VCaP (cell line): ENCODE data around the gene SNCG.
A peak's percentile ranks its signal among the peaks of the same experiment; 100 is the strongest.

Experiments
- H3K27ac ChIP-seq: fragments of 450-650 bp; 2 replicates; pipeline ENCODE4 v1.5.1; 2017
- TF ChIP-seq, protein P1 (sequence below): fragments of 450-650 bp; conservative IDR thresholded peaks from 2 replicates; pipeline ENCODE4 v1.5.1; 2017; ENCODE audit warnings: mild to moderate bottlenecking, moderate library complexity

Gene SNCG

DNA sequence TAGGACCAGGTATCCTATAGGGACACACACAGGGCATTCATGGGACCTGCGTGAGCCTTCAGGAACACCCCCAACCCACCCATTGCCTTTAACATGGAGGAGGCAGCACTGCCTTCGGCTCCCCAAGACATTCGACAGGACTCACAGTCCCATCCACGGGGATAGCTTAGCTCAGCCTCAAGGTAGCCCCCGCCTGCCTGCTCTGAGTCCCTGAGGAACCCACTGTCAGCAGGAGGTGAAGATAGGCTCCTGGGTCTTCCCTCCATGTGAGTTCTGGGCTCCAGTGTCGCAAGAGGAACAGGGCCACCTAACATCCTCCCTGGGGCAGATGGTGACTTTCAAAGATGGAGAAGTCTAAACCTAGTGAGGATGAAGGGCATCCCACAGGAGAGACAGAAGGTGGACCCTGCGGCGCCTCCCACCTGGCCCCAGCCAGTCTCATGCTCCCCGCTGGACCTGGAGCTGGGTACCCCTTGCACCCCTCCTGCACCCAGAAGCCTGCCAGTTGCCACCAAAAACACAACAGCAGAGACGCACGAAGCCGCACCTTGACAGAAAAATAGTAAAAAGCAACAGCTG, 5.0 kb downstream of the SNCG start:
- H3K27ac ChIP-seq: no peak overlapping the region
- TF ChIP-seq, protein P1, sequence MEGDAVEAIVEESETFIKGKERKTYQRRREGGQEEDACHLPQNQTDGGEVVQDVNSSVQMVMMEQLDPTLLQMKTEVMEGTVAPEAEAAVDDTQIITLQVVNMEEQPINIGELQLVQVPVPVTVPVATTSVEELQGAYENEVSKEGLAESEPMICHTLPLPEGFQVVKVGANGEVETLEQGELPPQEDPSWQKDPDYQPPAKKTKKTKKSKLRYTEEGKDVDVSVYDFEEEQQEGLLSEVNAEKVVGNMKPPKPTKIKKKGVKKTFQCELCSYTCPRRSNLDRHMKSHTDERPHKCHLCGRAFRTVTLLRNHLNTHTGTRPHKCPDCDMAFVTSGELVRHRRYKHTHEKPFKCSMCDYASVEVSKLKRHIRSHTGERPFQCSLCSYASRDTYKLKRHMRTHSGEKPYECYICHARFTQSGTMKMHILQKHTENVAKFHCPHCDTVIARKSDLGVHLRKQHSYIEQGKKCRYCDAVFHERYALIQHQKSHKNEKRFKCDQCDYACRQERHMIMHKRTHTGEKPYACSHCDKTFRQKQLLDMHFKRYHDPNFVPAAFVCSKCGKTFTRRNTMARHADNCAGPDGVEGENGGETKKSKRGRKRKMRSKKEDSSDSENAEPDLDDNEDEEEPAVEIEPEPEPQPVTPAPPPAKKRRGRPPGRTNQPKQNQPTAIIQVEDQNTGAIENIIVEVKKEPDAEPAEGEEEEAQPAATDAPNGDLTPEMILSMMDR: no peak

DNA sequence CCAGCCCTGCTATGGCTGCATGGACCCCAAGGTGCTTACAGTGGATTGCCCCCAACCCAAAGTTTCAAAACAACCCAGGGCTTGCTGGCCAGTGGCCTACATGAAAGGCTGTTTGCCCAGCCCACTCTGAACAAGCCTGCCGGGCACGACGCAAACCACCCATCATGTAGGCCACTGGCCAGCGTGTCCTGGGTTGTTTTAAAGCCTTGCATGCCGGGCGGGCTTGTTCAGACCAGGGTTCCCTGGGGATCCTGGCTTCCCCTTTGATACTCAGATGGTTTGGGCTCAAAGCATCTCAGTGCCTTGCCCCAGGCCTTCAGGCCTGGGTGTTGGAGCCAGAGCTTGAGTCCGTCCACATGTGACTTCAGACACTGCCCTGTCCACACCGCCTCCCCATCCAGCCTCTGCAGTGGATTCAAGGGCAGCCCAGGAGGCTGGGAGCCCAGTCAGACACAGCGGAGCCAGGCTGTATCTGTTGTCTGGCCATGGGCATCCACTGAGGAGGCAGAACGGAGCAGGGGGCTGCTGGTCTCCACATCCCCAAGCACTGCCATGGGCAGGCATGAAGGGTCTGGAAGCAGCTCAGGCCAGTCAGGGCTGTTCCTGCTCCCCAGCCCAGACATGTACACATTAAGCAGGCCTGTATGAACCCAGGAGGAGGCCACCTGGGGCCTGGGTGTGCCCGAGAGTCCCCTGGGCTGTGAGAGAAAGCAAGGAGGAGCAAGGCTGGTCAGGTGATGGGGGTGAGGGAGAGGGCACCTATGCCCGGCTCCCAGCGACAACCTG, 5.9 kb downstream of the SNCG start:
- TF ChIP-seq, protein P1: no peak
- H3K27ac ChIP-seq: no peak overlapping the region

DNA sequence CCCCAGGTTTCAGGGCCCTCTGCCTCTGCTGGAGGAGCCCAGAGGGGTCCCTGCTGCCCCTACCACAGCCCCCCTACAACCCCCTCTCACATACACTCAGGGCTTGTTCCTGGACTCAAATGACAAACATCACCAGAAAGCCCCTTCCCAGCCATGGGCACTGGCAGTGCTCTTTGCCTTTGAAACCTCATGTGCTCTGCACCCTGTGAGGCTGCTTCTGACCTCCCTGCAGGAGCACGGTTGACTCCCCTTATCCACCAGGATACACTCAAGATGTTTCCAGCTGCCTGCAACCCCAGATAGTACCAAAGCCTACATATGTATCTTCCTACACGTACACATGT, 6.4 kb downstream of the SNCG start:
- TF ChIP-seq, protein P1: no peak

DNA sequence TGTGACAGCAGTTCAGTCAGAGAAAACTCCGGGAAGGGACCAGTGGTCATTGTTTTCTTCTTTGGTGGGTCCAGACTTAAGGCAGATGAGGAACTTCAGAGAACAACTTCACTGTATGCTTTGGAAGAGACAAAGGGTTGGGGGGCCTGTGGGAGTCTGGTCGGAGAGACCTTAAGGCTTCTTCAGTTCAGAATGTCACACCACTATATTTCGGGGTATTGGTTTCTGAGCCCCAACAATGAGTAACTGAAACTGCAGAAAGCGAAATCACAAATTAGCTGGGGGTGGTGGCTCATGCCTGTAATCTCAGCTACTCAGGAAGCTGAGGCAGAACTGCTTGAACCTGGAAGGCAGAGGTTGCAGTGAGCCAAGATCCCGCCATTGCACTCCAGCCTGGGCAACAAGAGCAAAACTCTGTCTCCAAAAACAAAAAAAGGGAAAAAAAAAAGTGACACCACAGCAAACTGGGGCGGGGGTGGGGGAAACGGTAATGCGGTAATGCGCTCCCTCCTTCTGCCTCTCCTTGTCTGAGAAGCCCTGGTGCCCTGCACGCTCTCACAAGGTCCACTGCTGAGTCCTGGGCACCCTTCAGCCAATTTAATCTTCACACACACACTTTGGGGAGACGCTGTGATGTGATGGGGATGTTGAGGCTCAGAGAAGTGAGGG, 7.7 kb downstream of the SNCG start:
- TF ChIP-seq, protein P1: no peak
- H3K27ac ChIP-seq: peak overlapping the region; percentile 87; the same call in 1 of the 2 replicates

More for the DNA sequence above, 6.4 kb downstream of the SNCG start:
- no peak overlapping the region for H3K27ac ChIP-seq

DNA sequence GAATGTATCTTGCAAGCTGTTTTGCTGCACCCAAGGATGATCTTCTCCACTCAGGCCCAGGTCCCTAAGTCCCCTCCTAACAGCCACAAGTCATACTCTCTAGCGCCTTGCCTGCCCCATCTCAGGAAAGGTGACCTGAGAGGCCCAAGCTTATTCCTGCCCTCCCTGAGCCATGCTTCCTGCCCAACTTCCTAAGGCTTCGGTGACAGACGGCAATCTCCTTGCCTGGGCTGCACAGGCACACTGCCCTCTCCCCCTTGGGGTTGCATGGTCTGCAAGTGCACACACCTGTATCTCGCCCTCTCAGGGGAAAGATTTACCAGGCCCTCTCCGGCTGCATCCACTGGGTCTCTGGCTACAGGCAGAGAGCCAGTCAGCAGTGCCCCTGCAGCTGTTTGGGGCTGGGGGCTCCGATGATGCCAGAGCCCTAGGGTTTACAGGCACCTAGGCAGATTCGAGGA, 9.1 kb downstream of the SNCG start:
- TF ChIP-seq, protein P1: no peak
- peak overlapping the region; percentile 87 for H3K27ac ChIP-seq

DNA sequence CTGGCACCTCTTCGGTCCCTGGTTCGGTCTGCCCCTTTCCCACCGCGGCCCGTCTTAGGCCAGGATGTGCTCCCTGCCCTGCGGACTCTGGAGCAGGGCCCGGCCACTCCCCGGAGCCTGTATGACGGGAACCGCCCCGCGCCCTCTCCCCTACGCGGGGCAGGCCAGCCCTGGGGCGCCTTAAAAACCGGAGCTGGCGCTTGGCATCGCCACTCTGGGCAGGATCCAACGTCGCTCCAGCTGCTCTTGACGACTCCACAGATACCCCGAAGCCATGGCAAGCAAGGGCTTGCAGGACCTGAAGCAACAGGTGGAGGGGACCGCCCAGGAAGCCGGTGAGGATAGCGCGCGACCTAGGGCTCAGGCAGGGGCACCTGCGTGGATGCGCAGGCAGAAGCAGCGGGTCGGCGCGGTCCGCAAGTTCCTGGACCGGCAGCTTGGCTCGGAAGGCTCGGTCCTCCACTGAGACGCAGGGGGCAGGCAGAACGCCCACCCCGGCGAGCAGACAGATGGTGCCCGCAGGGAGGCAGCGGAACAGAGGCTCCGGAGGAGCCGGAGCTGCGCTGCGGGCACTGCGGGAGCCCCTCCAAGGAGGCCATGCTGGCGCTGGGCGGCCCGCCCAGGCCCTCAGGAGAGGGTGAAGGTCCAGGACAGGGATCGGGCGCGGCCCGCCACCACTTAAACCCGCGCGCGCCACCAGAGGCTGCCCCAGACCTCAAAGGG, 10.0 kb downstream of the SNCG start, which contains the start of gene ADIRF:
Gene ADIRF (plus strand): TSS at position 212 of the 723 bp plus-strand sequence. CDS start 63 bp downstream, at position 275.
- TF ChIP-seq, protein P1: no peak
- H3K27ac ChIP-seq: peak within 1 kb of the TSS; percentile 87

DNA sequence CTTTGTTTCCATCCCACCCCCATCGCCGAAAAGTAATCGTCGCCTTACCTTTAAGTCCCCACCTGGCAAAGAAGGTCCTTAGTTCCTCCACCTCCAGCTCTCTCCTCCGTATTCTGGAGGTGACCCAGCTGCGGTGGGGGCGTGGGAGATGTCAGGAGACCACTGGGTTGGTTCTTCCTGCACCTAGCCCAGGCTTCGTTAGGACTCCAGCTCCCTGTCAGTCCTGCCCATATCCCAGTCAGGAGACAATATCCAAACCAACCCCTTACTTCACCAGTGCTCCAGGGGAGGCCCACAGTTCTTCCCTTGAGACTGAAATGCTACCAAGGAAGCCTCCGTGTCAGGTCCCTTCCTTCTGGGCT, 10.6 kb downstream of the SNCG start:
- H3K27ac ChIP-seq: peak overlapping the region; percentile 87
- TF ChIP-seq, protein P1: no peak
